WTC11 (cell line): ENCODE data around the gene SPNS1.

Experiments
- ATF6 ChIP-seq: sonication (generic); formaldehyde crosslinking; IDR thresholded peaks from 2 replicates; pipeline ENCODE4 v1.8.1; 2023; ENCODE audit warnings: mild to moderate bottlenecking, missing genetic modification reagents
- CTCF ChIP-seq: fragments of 200-600 bp; IDR thresholded peaks from 2 replicates; pipeline ENCODE4 v1.8.0; 2022; ENCODE audit warnings: antibody characterized with exemption
- ELF4 ChIP-seq: sonication (generic); formaldehyde crosslinking; IDR thresholded peaks from 2 replicates; pipeline ENCODE4 v1.8.1; 2022; ENCODE audit warnings: low read depth, mild to moderate bottlenecking, moderate library complexity, missing genetic modification reagents
- TF ChIP-seq, protein P1 (sequence below): sonication (generic); formaldehyde crosslinking; IDR thresholded peaks from 2 replicates; pipeline ENCODE4 v1.8.1; 2023; ENCODE audit warnings: mild to moderate bottlenecking, missing genetic modification reagents
- TF ChIP-seq, protein P2 (sequence below): sonication (generic); formaldehyde crosslinking; IDR thresholded peaks from 2 replicates; pipeline ENCODE4 v1.8.0; 2023; ENCODE audit warnings: mild to moderate bottlenecking, missing genetic modification reagents

DNA sequence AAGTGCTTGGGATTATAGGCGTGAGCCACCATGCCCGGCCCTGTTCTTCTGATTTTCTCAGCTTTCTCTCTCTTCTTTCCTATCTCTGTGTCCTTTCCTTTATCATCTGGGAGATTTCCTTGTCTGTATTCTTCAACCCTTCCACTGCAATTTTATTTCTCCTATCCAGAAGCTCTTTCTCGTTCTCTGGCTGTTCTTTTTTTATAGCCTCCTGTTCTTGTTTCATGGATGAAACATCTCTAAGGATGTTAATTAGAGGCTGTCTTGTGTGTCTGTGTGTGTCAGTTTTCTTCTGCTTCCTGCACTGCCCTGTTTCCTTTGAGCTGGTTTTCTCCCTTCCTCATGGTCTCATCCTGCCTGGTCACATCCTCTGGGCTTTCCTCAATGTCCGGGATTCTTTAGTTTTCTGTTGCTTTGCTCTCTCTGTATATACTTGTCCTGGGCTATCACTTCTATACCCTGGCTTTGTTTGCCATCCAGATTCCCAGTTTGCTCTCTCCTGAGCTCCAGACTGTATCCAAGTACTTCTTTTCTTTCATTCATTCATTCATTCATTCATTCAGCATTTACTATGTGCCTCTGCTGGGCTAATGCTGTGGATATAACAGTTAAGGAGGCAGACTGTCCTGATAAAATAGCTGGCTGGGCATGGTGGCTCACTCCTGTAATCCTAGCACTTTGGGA is 12.7 kb downstream of the SPNS1 start:
- no peak for TF ChIP-seq CTCF
- no peak for TF ChIP-seq ATF6
- TF ChIP-seq, protein P1, sequence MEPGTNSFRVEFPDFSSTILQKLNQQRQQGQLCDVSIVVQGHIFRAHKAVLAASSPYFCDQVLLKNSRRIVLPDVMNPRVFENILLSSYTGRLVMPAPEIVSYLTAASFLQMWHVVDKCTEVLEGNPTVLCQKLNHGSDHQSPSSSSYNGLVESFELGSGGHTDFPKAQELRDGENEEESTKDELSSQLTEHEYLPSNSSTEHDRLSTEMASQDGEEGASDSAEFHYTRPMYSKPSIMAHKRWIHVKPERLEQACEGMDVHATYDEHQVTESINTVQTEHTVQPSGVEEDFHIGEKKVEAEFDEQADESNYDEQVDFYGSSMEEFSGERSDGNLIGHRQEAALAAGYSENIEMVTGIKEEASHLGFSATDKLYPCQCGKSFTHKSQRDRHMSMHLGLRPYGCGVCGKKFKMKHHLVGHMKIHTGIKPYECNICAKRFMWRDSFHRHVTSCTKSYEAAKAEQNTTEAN (CRISPR knock-in tag): no peak
- TF ChIP-seq, protein P2, sequence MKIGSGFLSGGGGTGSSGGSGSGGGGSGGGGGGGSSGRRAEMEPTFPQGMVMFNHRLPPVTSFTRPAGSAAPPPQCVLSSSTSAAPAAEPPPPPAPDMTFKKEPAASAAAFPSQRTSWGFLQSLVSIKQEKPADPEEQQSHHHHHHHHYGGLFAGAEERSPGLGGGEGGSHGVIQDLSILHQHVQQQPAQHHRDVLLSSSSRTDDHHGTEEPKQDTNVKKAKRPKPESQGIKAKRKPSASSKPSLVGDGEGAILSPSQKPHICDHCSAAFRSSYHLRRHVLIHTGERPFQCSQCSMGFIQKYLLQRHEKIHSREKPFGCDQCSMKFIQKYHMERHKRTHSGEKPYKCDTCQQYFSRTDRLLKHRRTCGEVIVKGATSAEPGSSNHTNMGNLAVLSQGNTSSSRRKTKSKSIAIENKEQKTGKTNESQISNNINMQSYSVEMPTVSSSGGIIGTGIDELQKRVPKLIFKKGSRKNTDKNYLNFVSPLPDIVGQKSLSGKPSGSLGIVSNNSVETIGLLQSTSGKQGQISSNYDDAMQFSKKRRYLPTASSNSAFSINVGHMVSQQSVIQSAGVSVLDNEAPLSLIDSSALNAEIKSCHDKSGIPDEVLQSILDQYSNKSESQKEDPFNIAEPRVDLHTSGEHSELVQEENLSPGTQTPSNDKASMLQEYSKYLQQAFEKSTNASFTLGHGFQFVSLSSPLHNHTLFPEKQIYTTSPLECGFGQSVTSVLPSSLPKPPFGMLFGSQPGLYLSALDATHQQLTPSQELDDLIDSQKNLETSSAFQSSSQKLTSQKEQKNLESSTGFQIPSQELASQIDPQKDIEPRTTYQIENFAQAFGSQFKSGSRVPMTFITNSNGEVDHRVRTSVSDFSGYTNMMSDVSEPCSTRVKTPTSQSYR (CRISPR knock-in tag): no peak
- no peak for TF ChIP-seq ELF4 (CRISPR knock-in tag)
